Right atrium auricular region (tissue), 2 donors: Measurements from ENCODE around the gene SGCD. TPM values are rescaled to one million over a fixed set of nuclear protein-coding genes. Genes with fewer than 3 reads are reported as not detected.

Experiments
- DNase-seq: peaks from one replicate; pipeline ENCODE4 v3.0.0-alpha.2; 2019; ENCODE audit warnings: low spot score
- H3K27ac ChIP-seq, 2 donors: fragments of 200-600 bp; sonication (generic); 1 replicate in 1 of 2; 2 replicates in 1 of 2; pipeline ENCODE4 v1.5.1; 2016 to 2019
- H3K27me3 ChIP-seq, 2 donors: fragments of 200-600 bp; sonication (generic); one replicate each; pipeline versions ENCODE4 v1.5.1 to v1.6.0; 2017 to 2019
- H3K36me3 ChIP-seq: fragments of 200-600 bp; sonication (generic); one replicate; pipeline ENCODE4 v1.5.1; 2016
- H3K4me1 ChIP-seq, 2 donors: fragments of 200-600 bp; sonication (generic); one replicate each; pipeline versions ENCODE4 v1.5.1 to v1.6.0; 2017 to 2019
- H3K4me3 ChIP-seq, 2 donors: fragments of 200-600 bp; sonication (generic); 1 replicate in 1 of 2; 2 replicates in 1 of 2; pipeline ENCODE4 v1.5.1; 2017 to 2019; ENCODE audit warnings: mild to moderate bottlenecking in 1 of 2, moderate library complexity in 1 of 2
- H3K9me3 ChIP-seq, 2 donors: fragments of 200-600 bp; sonication (generic); one replicate each; pipeline ENCODE4 v1.5.1; 2019
- total RNA-seq, 2 donors: library from RNA; depleted of rRNA; stranded (reverse); fragments of >200 nt; gene quantifications; one replicate each; pipeline ENCODE4 v1.1.0, GENCODE V29; 2016
- TF ChIP-seq, protein P1 (sequence below), 2 donors: fragments of 200-600 bp; sonication (generic); IDR thresholded peaks; one replicate each; pipeline ENCODE4 v1.5.1; 2019; ENCODE audit warnings: antibody characterized with exemption in 2 of 2

SGCD gene
- total RNA-seq, 2 donors from 2014 or later: 56.2 to 85.1 TPM

DNA sequence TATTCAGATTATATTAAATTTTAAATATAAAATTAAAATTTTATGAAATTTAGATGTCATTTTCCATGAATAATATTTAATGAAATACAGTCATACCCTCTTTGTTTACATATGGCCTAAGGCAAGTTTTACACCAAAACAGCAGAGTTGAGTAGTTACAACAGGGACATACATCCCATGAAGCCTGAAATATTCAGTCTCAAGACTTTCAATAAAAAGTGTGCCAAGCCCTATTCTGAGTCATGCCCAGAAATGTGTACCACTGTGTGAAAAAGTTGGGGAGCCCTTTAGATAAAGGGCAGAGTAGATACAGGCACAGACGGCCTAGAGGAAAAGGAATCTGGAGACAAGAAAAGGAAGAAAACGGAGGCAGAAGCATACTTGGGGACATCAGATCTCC lies 261.3 kb downstream of the SGCD start:
- no peak for DNase-seq
- no peak overlapping the region for H3K4me3 ChIP-seq
- no peaks in the 10 kb centered on the region for H3K27me3 ChIP-seq
- peaks cover 0 to 33% of the 10 kb centered on the region in 2 donors for H3K4me1 ChIP-seq
- H3K36me3 ChIP-seq: peaks cover 8% of the 10 kb centered on the region
- TF ChIP-seq, protein P1, sequence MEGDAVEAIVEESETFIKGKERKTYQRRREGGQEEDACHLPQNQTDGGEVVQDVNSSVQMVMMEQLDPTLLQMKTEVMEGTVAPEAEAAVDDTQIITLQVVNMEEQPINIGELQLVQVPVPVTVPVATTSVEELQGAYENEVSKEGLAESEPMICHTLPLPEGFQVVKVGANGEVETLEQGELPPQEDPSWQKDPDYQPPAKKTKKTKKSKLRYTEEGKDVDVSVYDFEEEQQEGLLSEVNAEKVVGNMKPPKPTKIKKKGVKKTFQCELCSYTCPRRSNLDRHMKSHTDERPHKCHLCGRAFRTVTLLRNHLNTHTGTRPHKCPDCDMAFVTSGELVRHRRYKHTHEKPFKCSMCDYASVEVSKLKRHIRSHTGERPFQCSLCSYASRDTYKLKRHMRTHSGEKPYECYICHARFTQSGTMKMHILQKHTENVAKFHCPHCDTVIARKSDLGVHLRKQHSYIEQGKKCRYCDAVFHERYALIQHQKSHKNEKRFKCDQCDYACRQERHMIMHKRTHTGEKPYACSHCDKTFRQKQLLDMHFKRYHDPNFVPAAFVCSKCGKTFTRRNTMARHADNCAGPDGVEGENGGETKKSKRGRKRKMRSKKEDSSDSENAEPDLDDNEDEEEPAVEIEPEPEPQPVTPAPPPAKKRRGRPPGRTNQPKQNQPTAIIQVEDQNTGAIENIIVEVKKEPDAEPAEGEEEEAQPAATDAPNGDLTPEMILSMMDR (IDR thresholded peaks at IDR 0.05): no peak
- H3K9me3 ChIP-seq: no peaks in the 10 kb centered on the region
- peak overlapping the region in 1 of 2 donors; percentile 93 for H3K27ac ChIP-seq

DNA sequence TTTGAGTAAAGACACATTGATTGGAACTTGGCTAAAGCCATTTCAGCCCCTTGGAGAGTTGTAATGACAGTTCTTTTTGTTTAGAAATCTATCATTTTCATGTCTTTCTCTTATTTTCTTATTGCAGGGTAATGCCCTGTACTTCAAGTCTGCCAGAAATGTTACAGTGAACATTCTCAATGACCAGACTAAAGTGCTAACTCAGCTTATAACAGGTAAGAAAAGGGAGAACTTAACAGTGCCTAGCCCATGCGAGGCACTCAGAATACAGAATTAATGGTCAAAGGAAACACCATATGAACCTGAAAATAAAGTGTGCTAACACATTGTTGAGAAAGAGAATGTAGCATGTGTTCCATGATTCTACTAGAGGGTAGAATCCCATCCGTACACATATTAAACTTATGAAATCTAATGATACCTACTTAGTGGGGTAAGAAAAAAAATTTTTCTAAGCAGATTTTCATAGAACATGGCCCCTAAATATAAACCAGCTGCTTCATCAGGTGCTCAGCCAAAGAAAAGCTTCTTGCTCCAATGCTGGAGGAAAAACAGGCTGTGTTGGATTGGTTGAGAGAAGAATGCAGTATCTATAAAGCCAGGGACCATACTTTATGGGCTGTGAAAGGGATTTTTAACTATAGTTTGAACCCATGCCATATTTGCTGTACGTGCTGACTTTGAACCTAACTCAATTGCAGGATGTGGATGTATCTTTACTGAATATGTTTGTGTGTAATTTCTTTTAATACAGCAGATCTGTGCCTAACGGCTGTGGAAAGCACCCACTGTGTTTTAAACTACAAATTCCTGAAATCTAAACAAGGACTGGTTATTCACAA lies 262.4 kb downstream of the SGCD start:
- peaks cover 0 to 34% of the 10 kb centered on the region in 2 donors for H3K4me1 ChIP-seq

DNA sequence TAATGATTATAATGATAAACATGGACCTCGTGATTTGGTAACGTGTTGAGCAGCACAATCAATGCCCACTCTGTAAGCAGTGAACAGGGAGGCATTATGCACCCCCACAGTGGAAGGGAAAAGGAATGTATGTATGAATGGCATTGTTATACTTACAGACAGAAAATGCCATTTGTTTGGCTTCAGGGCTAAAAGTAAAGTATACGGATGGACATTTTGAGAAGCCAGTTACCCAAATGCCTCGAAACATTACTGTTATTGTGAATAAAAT lies 262.9 kb downstream of the SGCD start:
- H3K9me3 ChIP-seq: no peaks in the 10 kb centered on the region
- no peak for DNase-seq
- H3K36me3 ChIP-seq: peaks cover 8% of the 10 kb centered on the region
- H3K4me3 ChIP-seq: no peak overlapping the region
- H3K27me3 ChIP-seq: no peaks in the 10 kb centered on the region
- no peak overlapping the region for H3K27ac ChIP-seq
- TF ChIP-seq, protein P1 (IDR thresholded peaks at IDR 0.05): no peak
- peaks cover 0 to 34% of the 10 kb centered on the region in 2 donors for H3K4me1 ChIP-seq

More for the DNA sequence above, 262.4 kb downstream of the SGCD start:
- TF ChIP-seq, protein P1 (IDR thresholded peaks at IDR 0.05): no peak
- no peaks in the 10 kb centered on the region for H3K9me3 ChIP-seq
- H3K27ac ChIP-seq: no peak overlapping the region
- DNase-seq: no peak
- H3K36me3 ChIP-seq: peaks cover 8% of the 10 kb centered on the region
- H3K27me3 ChIP-seq: no peaks in the 10 kb centered on the region
- H3K4me3 ChIP-seq: no peak overlapping the region

DNA sequence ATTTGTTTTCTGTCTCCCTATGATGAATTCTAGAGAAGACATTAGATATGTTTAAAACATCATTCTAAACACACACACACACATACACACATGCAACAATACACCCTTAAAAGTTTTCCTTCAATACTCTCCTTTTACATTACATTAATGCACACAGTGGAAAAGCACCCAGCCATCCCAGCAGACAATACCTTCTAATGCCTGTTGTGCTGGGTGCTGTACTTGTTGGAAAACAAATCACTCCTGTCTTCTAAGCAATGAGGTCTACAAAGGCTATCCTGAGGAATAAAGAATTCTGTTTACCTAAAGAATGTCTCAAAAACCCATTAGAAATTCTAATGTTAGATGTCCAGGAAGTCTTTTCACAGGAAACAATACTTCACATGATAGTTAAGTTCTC lies 264.0 kb downstream of the SGCD start:
- H3K4me3 ChIP-seq: no peak overlapping the region
- peaks cover 0 to 31% of the 10 kb centered on the region in 2 donors for H3K4me1 ChIP-seq
- no peak for DNase-seq
- TF ChIP-seq, protein P1 (IDR thresholded peaks at IDR 0.05): no peak
- H3K27ac ChIP-seq: no peak overlapping the region
- peaks cover 8% of the 10 kb centered on the region for H3K36me3 ChIP-seq
- H3K27me3 ChIP-seq: no peaks in the 10 kb centered on the region
- H3K9me3 ChIP-seq: no peaks in the 10 kb centered on the region

DNA sequence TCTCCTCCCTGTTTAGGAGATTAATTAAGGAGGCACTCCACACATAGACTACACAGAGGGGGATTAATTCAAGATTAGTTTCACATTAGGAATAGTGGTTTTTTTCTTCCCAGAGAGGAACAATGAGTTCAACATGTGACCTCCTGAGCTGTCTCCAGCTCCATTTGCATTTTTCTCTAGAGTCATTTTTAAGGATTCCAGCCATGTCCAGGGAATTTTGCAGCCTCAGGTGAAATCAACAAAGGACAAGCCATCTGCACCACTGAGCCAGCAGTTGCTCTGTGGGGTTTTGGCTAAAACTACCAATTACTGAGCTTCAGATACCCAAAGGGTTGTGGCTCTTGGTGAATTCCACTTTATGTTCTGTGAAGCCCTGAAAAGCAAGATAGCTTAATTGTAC lies 264.7 kb downstream of the SGCD start:
- peaks cover 0 to 31% of the 10 kb centered on the region in 2 donors for H3K4me1 ChIP-seq

More for the DNA sequence above, 264.7 kb downstream of the SGCD start:
- peaks cover 8% of the 10 kb centered on the region for H3K36me3 ChIP-seq
- TF ChIP-seq, protein P1 (IDR thresholded peaks at IDR 0.05): no peak
- no peaks in the 10 kb centered on the region for H3K27me3 ChIP-seq
- H3K27ac ChIP-seq: peak overlapping the region in 1 of 2 donors; percentile 22
- DNase-seq: no peak
- H3K9me3 ChIP-seq: no peaks in the 10 kb centered on the region
- H3K4me3 ChIP-seq: no peak overlapping the region
